Mucosa of descending colon (tissue), 3 donors: Measurements from ENCODE around the gene WNT9A. TPM values are rescaled to one million over a fixed set of nuclear protein-coding genes. Genes with fewer than 3 reads are reported as not detected.
A peak's percentile ranks its signal among the peaks of the same experiment; 100 is the strongest.

Source experiments
- ATAC-seq: fragments of 200-7000 bp; cut with Tn5 transposase; one replicate; pipeline ENCODE4 v1.9.1; 2020; ENCODE audit warnings: mild to moderate bottlenecking, moderate library complexity
- DNase-seq, 3 donors: peaks; one replicate each; pipeline ENCODE4 v3.0.0-alpha.2; 2020
- H3K36me3 ChIP-seq: fragments of 200-600 bp; one replicate; pipeline ENCODE4 v1.8.0; 2021; ENCODE audit warnings: low read depth, mild to moderate bottlenecking
- H3K4me1 ChIP-seq: fragments of 200-600 bp; one replicate; pipeline ENCODE4 v1.8.0; 2021; ENCODE audit warnings: low read depth, mild to moderate bottlenecking
- H3K4me3 ChIP-seq: fragments of 200-600 bp; one replicate; pipeline ENCODE4 v1.8.0; 2021; ENCODE audit warnings: mild to moderate bottlenecking
- H3K9me3 ChIP-seq: fragments of 200-600 bp; one replicate; pipeline ENCODE4 v1.8.0; 2021; ENCODE audit warnings: mild to moderate bottlenecking
- intact Hi-C, 2 donors: fragments of 100-400 bp; cut with DNase I in 1 of 2; cut with micrococcal nuclease in 1 of 2; formaldehyde crosslinking; loops; one replicate each; pipeline versions ENCODE4 v1.11.0 to v1.11.1; 2022; cut with DNase I, micrococcal nuclease
- total RNA-seq, 3 donors: library from RNA; stranded (reverse); fragmentation: NEBNext Ultra II Directional in 2 of 3; extraction: Animal tissue kit (Norgen Biotek cat#: 25700) in 2 of 3; gene quantifications; one replicate each; pipeline versions ENCODE4 v1.2.1 to v1.2.4, GENCODE V29; 2021 to 2023
- TF ChIP-seq, protein P1 (sequence below): fragments of 200-600 bp; IDR thresholded peaks from one replicate; pipeline ENCODE4 v1.8.0; 2022; ENCODE audit warnings: antibody characterized with exemption, mild to moderate bottlenecking
- donor health status: DM: no; HTN: no; CAD: no; lungs with moderate emphysema.
- donor health status: DM: no; HTN: no; CAD: no.
- donor health status: DM: no; HTN: yes; CAD: no.

The WNT9A gene
- total RNA-seq, 3 donors from 2014 or later, result 1.7 to 12.7 (median 2.4) TPM

DNA sequence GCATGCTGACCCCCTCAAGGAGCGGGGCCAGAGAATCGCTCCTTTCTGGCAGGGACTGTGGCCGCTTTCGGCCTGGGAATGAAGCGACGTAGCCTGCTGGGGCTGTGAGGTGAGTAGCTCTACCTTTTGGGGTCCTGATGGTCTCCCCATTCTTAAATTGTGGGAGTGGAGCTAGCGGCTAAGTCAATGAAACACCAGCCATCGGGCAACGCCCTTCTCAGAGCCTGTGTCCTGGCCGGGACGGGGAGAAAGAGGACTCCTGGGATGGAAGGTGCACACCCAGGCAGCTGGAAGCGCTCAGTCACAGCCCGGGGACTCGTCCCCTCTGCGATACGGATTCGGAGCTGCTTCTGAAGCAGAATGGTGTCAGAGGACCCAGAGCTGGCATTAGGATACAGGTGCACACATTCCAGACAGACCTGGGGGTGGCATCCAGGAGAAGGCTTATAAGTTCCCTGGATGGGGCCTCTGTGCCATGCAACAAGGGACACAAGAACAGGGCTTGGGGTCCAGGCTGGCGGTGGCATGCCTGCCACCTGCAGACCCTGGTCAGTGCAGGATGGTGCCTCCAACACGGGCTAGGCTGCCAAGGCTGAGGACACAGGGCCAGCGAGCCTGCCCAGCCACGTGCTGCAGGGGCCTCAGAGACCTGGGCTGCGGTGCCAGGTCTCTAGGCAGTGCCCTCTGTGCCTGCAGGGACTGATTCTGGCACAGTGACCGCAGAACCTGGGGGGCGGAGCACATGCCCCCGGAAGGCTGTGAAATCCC is 945 bp upstream of the WNT9A start:
- peaks cover 25% of the 10 kb centered on the region for H3K4me1 ChIP-seq
- no peaks in the 10 kb centered on the region for H3K9me3 ChIP-seq
- TF ChIP-seq, protein P1, sequence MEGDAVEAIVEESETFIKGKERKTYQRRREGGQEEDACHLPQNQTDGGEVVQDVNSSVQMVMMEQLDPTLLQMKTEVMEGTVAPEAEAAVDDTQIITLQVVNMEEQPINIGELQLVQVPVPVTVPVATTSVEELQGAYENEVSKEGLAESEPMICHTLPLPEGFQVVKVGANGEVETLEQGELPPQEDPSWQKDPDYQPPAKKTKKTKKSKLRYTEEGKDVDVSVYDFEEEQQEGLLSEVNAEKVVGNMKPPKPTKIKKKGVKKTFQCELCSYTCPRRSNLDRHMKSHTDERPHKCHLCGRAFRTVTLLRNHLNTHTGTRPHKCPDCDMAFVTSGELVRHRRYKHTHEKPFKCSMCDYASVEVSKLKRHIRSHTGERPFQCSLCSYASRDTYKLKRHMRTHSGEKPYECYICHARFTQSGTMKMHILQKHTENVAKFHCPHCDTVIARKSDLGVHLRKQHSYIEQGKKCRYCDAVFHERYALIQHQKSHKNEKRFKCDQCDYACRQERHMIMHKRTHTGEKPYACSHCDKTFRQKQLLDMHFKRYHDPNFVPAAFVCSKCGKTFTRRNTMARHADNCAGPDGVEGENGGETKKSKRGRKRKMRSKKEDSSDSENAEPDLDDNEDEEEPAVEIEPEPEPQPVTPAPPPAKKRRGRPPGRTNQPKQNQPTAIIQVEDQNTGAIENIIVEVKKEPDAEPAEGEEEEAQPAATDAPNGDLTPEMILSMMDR, result no peak
- ATAC-seq (no peak), DNase-seq (peak in 2 of 3 donors; percentile 24 to 37)
- H3K36me3 ChIP-seq, result no peaks in the 10 kb centered on the region
- H3K4me3 ChIP-seq, result no peak overlapping the region
- intact Hi-C loops, result loop anchor here (5.0 to 10.0 kb wide), 2 partner anchors 186 to 194 kb away; no protein-coding TSS in a partner anchor

DNA sequence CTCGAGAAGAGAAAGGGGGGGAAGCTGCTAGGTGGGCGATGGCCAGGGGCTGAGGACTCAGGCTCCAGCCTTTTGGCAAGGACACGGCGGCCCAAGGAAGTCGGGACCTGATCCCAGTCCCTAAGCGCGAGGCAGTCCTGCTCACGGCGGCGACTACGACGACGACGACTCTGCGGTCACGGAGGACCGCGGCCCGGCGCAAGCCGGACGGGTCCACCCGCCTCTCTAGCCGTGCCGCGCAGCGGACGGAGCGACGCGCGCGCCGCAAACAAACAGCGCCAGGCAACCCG is 401 bp downstream of the WNT9A start:
- Histone ChIP-seq H3K9me3 (no peaks in the 10 kb centered on the region), H3K4me1 (peaks cover 25% of the 10 kb centered on the region), H3K4me3 (no peak overlapping the region), H3K36me3 (no peaks in the 10 kb centered on the region)
- TF ChIP-seq, protein P1, result no peak
- DNase-seq (peak in 2 of 3 donors; percentile 49 to 55), ATAC-seq (no peak)
- intact Hi-C loops, result loop anchor here (5.0 to 10.0 kb wide), 2 partner anchors 185 to 193 kb away; no protein-coding TSS in a partner anchor

DNA sequence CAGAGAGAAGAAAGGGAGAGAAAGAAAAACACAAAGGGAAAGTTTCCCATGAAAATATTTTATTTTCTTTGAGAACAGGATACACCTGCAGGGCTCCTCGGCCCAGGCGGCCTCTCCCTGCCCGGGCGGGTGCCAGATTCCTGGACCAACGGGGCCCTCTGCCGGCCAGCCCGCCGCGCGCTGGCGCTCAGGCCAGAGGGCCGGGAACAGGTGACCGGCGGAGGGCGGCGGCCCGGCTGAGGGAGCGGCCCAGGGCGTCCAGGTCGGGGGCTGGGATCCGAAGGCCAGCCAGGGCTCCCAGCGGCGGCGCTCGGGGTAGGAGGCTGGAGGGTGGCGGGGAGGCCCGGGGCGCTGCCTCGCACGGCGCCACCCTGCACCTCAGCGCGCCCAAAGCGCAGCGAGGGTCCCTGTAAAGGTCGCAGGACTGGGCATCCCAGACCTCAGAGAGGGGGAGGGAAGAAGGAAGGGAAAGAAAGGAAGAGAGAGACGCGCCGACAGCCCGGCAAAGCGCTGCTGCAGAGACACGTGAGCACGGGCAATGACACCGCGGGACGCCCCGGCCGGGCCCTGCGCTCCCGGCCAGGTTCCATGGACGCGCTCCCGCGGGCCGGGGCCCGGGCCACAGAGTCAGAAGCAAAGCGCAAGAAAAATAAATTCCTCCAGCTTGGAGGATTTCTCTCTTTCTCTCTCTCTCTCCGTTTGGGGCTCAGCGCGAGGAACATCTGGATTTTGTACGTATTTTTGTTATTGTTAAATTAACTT is 927 bp downstream of the WNT9A start:
- DNase-seq (peak; percentile 84 to 92 (median 88)), ATAC-seq (peak; percentile 87)
- Histone ChIP-seq H3K9me3 (no peaks in the 10 kb centered on the region), H3K36me3 (no peaks in the 10 kb centered on the region), H3K4me1 (peaks cover 25% of the 10 kb centered on the region), H3K4me3 (no peak overlapping the region)
- TF ChIP-seq, protein P1, result peak; percentile 79
- intact Hi-C loops, result loop anchor here (1.0 to 10.0 kb wide), 3 partner anchors 185 to 466 kb away; no protein-coding TSS in a partner anchor

DNA sequence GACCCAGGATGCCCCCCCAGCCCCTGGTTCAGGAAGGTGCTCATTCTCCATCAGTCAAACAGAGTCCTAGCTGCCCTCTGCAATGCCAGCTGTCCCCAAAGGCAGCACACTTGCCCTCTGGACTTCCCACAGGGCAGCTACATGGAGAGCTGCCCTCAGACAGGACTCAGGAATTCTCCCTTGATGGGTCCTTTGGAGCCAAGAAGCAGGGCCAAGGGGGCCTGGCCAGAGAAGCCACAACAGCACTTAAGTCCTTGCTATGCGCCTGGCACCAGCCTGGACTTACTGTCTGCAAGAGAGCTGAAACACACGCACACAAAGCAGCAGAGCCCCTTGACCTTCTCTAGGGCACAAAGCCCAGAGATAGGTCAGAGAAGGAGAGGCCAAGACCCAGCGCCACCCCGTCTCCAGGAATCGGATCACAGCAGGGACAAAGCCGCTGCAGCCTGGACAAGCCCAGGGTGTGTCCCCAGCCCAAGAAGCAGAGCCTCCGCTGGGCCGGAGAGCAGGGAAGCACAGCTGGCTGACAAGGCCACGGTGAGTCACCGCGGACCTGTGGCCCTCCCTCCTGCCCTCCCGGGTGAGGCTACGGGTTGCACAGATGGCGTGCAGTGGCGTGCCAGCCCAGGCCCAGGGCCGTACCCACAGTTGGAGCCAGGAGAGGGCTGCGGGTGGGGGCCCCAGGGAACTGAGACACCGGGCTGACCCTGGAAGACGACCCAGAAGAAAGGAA is 1.7 kb downstream of the WNT9A start:
- Histone ChIP-seq H3K4me3 (no peak overlapping the region), H3K4me1 (peaks cover 25% of the 10 kb centered on the region), H3K36me3 (no peaks in the 10 kb centered on the region), H3K9me3 (no peaks in the 10 kb centered on the region)
- TF ChIP-seq, protein P1, result no peak
- DNase-seq (peak; percentile 72 to 89 (median 82)), ATAC-seq (peak; percentile 88)
- intact Hi-C loops, result loop anchor here (1.0 to 10.0 kb wide), 3 partner anchors 184 to 465 kb away; no protein-coding TSS in a partner anchor
